GM23338 (cell line): ENCODE measurements around the gene FLNC. TPM values are rescaled to one million over a fixed set of nuclear protein-coding genes. Genes with fewer than 3 reads are reported as not detected.

Experiments
- ATAC-seq: fragments of 200-7000 bp; cut with Tn5 transposase; 3 replicates; pipeline ENCODE4 v1.9.1; 2020
- DNase-seq: peaks from one replicate; pipeline ENCODE4 v3.0.0-alpha.2; 2015; ENCODE audit warnings: low spot score
- H2AFZ ChIP-seq: fragments of 200-600 bp; sonication (generic); 2 replicates; pipeline ENCODE4 v1.8.0; 2016; ENCODE audit warnings: antibody characterized with exemption, mild to moderate bottlenecking, moderate library complexity
- H3F3A ChIP-seq: fragments of 200-600 bp; sonication (generic); replicated peaks from 2 replicates; pipeline ENCODE4 v1.8.0; 2017; ENCODE audit warnings: antibody characterized with exemption, mixed run types, low read depth
- H3K27ac ChIP-seq: fragments of 200-600 bp; sonication (generic); 2 replicates; pipeline ENCODE4 v1.6.1; 2016; ENCODE audit warnings: low read depth
- H3K27me3 ChIP-seq: fragments of 200-600 bp; sonication (generic); 2 replicates; pipeline ENCODE4 v1.8.0; 2016; ENCODE audit warnings: mild to moderate bottlenecking, mixed run types, moderate library complexity; ENCODE audit not compliant: insufficient read depth
- H3K36me3 ChIP-seq: fragments of 200-600 bp; sonication (generic); 2 replicates; pipeline ENCODE4 v1.8.0; 2016; ENCODE audit warnings: mild to moderate bottlenecking; ENCODE audit not compliant: insufficient read depth
- H3K4me1 ChIP-seq: fragments of 200-600 bp; sonication (generic); 2 replicates; pipeline ENCODE4 v1.8.0; 2016; ENCODE audit warnings: mild to moderate bottlenecking, moderate library complexity; ENCODE audit not compliant: insufficient read depth
- H3K4me2 ChIP-seq: fragments of 200-600 bp; sonication (generic); 2 replicates; pipeline ENCODE4 v1.7.1; 2017; ENCODE audit warnings: mixed run types
- H3K4me3 ChIP-seq: fragments of 200-600 bp; sonication (generic); 2 replicates; pipeline ENCODE4 v1.6.1; 2016; ENCODE audit warnings: mixed run types
- H3K79me2 ChIP-seq: fragments of 200-600 bp; sonication (generic); replicated peaks from 2 replicates; pipeline ENCODE4 v1.8.0; 2017; ENCODE audit warnings: mild to moderate bottlenecking; ENCODE audit not compliant: insufficient read depth
- H3K9me2 ChIP-seq: fragments of 200-600 bp; sonication (generic); 2 replicates; pipeline ENCODE4 v1.8.0; 2017; ENCODE audit not compliant: insufficient read depth
- H4K20me1 ChIP-seq: fragments of 200-600 bp; sonication (generic); replicated peaks from 2 replicates; pipeline ENCODE4 v1.8.0; 2017; ENCODE audit warnings: mild to moderate bottlenecking; ENCODE audit not compliant: insufficient read depth
- H3K27ac Mint-ChIP-seq: 2 replicates; pipeline ENCODE4 v1.8.0; 2020; ENCODE audit warnings: inconsistent platforms, mild to moderate bottlenecking, moderate library complexity, mixed read lengths
- H3K27me3 Mint-ChIP-seq: 3 replicates; pipeline ENCODE4 v1.8.0; 2022; ENCODE audit warnings: low read depth, mild to moderate bottlenecking, moderate library complexity, mixed read lengths, inconsistent platforms; ENCODE audit not compliant: insufficient read depth, poor library complexity
- H3K36me3 Mint-ChIP-seq: 3 replicates; pipeline ENCODE4 v1.8.0; 2021; ENCODE audit warnings: low read depth, mild to moderate bottlenecking, inconsistent platforms, moderate library complexity, mixed read lengths
- H3K4me1 Mint-ChIP-seq: 3 replicates; pipeline ENCODE4 v1.8.0; 2020; ENCODE audit warnings: mild to moderate bottlenecking, inconsistent platforms, mixed read lengths
- H3K4me3 Mint-ChIP-seq: 3 replicates; pipeline ENCODE4 v1.8.0; 2021; ENCODE audit warnings: moderate library complexity, mild to moderate bottlenecking, inconsistent platforms, mixed read lengths
- H3K9me3 Mint-ChIP-seq: 3 replicates; pipeline ENCODE4 v1.8.0; 2020; ENCODE audit warnings: moderate library complexity, mild to moderate bottlenecking, inconsistent platforms, mixed read lengths
- CREB1 ChIP-seq: fragments of 250-450 bp; sonication (Bioruptor Pico); IDR thresholded peaks from 2 replicates; pipeline ENCODE4 v1.5.0; 2020; ENCODE audit warnings: low read depth, mild to moderate bottlenecking, moderate library complexity
- CTCF ChIP-seq, 2 experiments: fragments of 200-600 bp in 1 of 2; sonication (generic) in 1 of 2; conservative IDR thresholded peaks; 2 replicates each; pipeline versions ENCODE4 v1.5.1 to v1.6.1; 2016 to 2017; ENCODE audit warnings: antibody characterized with exemption in 2 of 2, low read depth in 2 of 2, mild to moderate bottlenecking in 2 of 2, moderate library complexity in 1 of 2
- ETS1 ChIP-seq: IDR thresholded peaks from 2 replicates; pipeline ENCODE4 v1.6.1; 2016; ENCODE audit warnings: antibody characterized with exemption
- EZH2 ChIP-seq: fragments of 200-600 bp; sonication (generic); IDR thresholded peaks from one replicate; pipeline ENCODE4 v1.8.0; 2017; ENCODE audit warnings: antibody characterized with exemption, mild to moderate bottlenecking, low read depth; ENCODE audit not compliant: unreplicated experiment
- EZH2phosphoT487 ChIP-seq: fragments of 200-600 bp; sonication (generic); IDR thresholded peaks from one replicate; pipeline ENCODE4 v1.8.1; 2018; ENCODE audit warnings: antibody characterized with exemption; ENCODE audit not compliant: unreplicated experiment
- JUNB ChIP-seq: IDR thresholded peaks from one replicate; pipeline ENCODE4 v1.6.1; 2016; ENCODE audit warnings: antibody characterized with exemption; ENCODE audit not compliant: unreplicated experiment
- NANOG ChIP-seq: IDR thresholded peaks from 2 replicates; pipeline ENCODE4 v1.6.1; 2016; ENCODE audit warnings: antibody characterized with exemption, borderline replicate concordance
- POLR2AphosphoS5 ChIP-seq: IDR thresholded peaks from 2 replicates; pipeline ENCODE4 v1.6.1; 2016; ENCODE audit warnings: antibody characterized with exemption, low read depth
- REST ChIP-seq: IDR thresholded peaks from one replicate; pipeline ENCODE4 v1.6.1; 2018; ENCODE audit warnings: antibody characterized with exemption; ENCODE audit not compliant: unreplicated experiment
- STAT1 ChIP-seq: IDR thresholded peaks from one replicate; pipeline ENCODE4 v1.6.1; 2016; ENCODE audit warnings: antibody characterized with exemption; ENCODE audit not compliant: unreplicated experiment
- ZNF114 ChIP-seq: fragments of 250-450 bp; sonication (Bioruptor Pico); IDR thresholded peaks from 2 replicates; pipeline ENCODE4 v1.5.0; 2020; ENCODE audit warnings: mild to moderate bottlenecking, moderate library complexity
- ZNF331 ChIP-seq: fragments of 250-450 bp; sonication (Bioruptor Pico); IDR thresholded peaks from 2 replicates; pipeline ENCODE4 v1.5.0; 2020; ENCODE audit warnings: low read depth, mild to moderate bottlenecking, moderate library complexity
- ZNF462 ChIP-seq: fragments of 250-450 bp; sonication (Bioruptor Pico); IDR thresholded peaks from 2 replicates; pipeline ENCODE4 v1.5.0; 2020; ENCODE audit warnings: mild to moderate bottlenecking, moderate library complexity
- polyA plus RNA-seq: library from polyadenylated mRNA; unstranded; fragments of >200 nt; fragmentation: Nextera tagmentation; extraction: Ambion mirVana; gene quantifications from 2 replicates; pipeline ENCODE4 v1.2.1, GENCODE V29; 2016
- total RNA-seq: library from RNA; depleted of rRNA; stranded (reverse); fragments of >200 nt; shearing (Covaris generic); gene quantifications from 2 replicates; pipeline ENCODE4 v1.2.3, GENCODE V29; 2014

The FLNC gene
- total and polyA plus RNA-seq, 2 experiments from 2014 or later: 0.65 to 11.8 TPM

GRCh38 chr7:128791972-128792327 lies 38.3 kb upstream of the FLNC start:
- TF ChIP-seq STAT1 (no peak), ETS1 (no peak), CREB1 (no peak), CTCF (conservative IDR thresholded peaks at IDR 0.05; ENCODE audit: low read depth in 2 of 2) (no peak), POLR2AphosphoS5 (no peak), NANOG (no peak), ZNF462 (CRISPR knock-in tag) (no peak), EZH2 (no peak), ZNF331 (no peak), EZH2phosphoT487 (no peak), JUNB (no peak), REST (no peak), ZNF114 (CRISPR knock-in tag) (no peak)
- H3K36me3 ChIP-seq: 0 out of 2 replicates have a peak, but pooled peaks cover 6% of the 10 kb centered on the region
- peak overlapping the region; percentile 84 for H3K4me3 Mint-ChIP-seq
- peaks cover 13% of the 10 kb centered on the region for H3K27me3 Mint-ChIP-seq
- 0 out of 2 replicates have a peak, but pooled peaks cover 6% of the 10 kb centered on the region for H3F3A ChIP-seq
- no peak overlapping the region for H3K27ac Mint-ChIP-seq
- peak overlapping the region; percentile 92 for H3K4me2 ChIP-seq
- no peaks in the 10 kb centered on the region for H3K9me3 Mint-ChIP-seq
- no peaks in the 10 kb centered on the region for H3K79me2 ChIP-seq
- peak; percentile 7 for ATAC-seq
- peaks cover 35% of the 10 kb centered on the region for H3K4me1 Mint-ChIP-seq
- peak overlapping the region; percentile 85 for H3K4me3 ChIP-seq
- H3K4me1 ChIP-seq: peaks cover 26% of the 10 kb centered on the region
- H2AFZ ChIP-seq: peak overlapping the region; percentile 93
- no peaks in the 10 kb centered on the region; the same call in 1 of the 2 replicates for H4K20me1 ChIP-seq
- peaks cover 23% of the 10 kb centered on the region for H3K36me3 Mint-ChIP-seq
- H3K27ac ChIP-seq: no peak overlapping the region
- H3K27me3 ChIP-seq: no peaks in the 10 kb centered on the region
- H3K9me2 ChIP-seq: no peaks in the 10 kb centered on the region
- peak; percentile 46 for DNase-seq
